ENCODE results near the gene TMEM35B. TPM values are rescaled to one million over a fixed set of nuclear protein-coding genes. Genes with fewer than 3 reads are reported as not detected.

Gene TMEM35B
- total RNA-seq, 1 experiment from 2014 or later, result 8.7 TPM

- TF ChIP-seq GTF2I (CRISPR knock-in tag; conservative IDR thresholded peaks at IDR 0.05) (no peak), CREB1 (CRISPR knock-in tag; IDR thresholded peaks at IDR 0.05) (no peak), ATF1 (CRISPR knock-in tag; IDR thresholded peaks at IDR 0.05) (no peak), ZNF671 (CRISPR knock-in tag; IDR thresholded peaks at IDR 0.05) (no peak)
- TF ChIP-seq, protein P1, sequence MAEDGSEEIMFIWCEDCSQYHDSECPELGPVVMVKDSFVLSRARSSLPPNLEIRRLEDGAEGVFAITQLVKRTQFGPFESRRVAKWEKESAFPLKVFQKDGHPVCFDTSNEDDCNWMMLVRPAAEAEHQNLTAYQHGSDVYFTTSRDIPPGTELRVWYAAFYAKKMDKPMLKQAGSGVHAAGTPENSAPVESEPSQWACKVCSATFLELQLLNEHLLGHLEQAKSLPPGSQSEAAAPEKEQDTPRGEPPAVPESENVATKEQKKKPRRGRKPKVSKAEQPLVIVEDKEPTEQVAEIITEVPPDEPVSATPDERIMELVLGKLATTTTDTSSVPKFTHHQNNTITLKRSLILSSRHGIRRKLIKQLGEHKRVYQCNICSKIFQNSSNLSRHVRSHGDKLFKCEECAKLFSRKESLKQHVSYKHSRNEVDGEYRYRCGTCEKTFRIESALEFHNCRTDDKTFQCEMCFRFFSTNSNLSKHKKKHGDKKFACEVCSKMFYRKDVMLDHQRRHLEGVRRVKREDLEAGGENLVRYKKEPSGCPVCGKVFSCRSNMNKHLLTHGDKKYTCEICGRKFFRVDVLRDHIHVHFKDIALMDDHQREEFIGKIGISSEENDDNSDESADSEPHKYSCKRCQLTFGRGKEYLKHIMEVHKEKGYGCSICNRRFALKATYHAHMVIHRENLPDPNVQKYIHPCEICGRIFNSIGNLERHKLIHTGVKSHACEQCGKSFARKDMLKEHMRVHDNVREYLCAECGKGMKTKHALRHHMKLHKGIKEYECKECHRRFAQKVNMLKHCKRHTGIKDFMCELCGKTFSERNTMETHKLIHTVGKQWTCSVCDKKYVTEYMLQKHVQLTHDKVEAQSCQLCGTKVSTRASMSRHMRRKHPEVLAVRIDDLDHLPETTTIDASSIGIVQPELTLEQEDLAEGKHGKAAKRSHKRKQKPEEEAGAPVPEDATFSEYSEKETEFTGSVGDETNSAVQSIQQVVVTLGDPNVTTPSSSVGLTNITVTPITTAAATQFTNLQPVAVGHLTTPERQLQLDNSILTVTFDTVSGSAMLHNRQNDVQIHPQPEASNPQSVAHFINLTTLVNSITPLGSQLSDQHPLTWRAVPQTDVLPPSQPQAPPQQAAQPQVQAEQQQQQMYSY (CRISPR knock-in tag; IDR thresholded peaks at IDR 0.05), result no peak
- TF ChIP-seq, protein P2, sequence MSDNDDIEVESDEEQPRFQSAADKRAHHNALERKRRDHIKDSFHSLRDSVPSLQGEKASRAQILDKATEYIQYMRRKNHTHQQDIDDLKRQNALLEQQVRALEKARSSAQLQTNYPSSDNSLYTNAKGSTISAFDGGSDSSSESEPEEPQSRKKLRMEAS (CRISPR knock-in tag; IDR thresholded peaks at IDR 0.05), result no peak
- TF ChIP-seq, protein P3, sequence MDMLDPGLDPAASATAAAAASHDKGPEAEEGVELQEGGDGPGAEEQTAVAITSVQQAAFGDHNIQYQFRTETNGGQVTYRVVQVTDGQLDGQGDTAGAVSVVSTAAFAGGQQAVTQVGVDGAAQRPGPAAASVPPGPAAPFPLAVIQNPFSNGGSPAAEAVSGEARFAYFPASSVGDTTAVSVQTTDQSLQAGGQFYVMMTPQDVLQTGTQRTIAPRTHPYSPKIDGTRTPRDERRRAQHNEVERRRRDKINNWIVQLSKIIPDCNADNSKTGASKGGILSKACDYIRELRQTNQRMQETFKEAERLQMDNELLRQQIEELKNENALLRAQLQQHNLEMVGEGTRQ (CRISPR knock-in tag; IDR thresholded peaks at IDR 0.05), result peak; percentile 55; the same call in 1 of the 2 replicates
- TF ChIP-seq, protein P4, sequence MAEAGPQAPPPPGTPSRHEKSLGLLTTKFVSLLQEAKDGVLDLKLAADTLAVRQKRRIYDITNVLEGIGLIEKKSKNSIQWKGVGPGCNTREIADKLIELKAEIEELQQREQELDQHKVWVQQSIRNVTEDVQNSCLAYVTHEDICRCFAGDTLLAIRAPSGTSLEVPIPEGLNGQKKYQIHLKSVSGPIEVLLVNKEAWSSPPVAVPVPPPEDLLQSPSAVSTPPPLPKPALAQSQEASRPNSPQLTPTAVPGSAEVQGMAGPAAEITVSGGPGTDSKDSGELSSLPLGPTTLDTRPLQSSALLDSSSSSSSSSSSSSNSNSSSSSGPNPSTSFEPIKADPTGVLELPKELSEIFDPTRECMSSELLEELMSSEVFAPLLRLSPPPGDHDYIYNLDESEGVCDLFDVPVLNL (CRISPR knock-in tag; IDR thresholded peaks at IDR 0.05; ENCODE audit: borderline replicate concordance, low read depth), result no peak
- peaks cover 10% of the 10 kb centered on the region for H3K9me3 Mint-ChIP-seq
- ATAC-seq, result peak; percentile 95
- H3K36me3 Mint-ChIP-seq, result peaks cover 4% of the 10 kb centered on the region
- peak overlapping the region; percentile 45 for H3K4me3 Mint-ChIP-seq
- CTCF ChIA-PET, result interaction anchor here (1.6 kb wide), 1 partner anchor 104 kb away, joined by 4 read pairs; no protein-coding TSS in a partner anchor
- POLR2A ChIA-PET, result interaction anchor here (1.0 to 1.2 kb wide), 2 partner anchors 14 to 41 kb away, joined by 4 to 5 read pairs; partner anchors contain the start of genes DLGAP3 and TMEM35B
- H3K27ac Mint-ChIP-seq, result peak overlapping the region; percentile 70
- peak; percentile 38 for DNase-seq (ENCODE audit: low spot score)
- peaks cover 3% of the 10 kb centered on the region; the same call in 1 of the 2 replicates for H3K27me3 Mint-ChIP-seq (ENCODE audit: low read depth)
- peaks cover 20% of the 10 kb centered on the region for H3K4me1 Mint-ChIP-seq
These were observed 14.3 kb downstream of the TMEM35B start for GRCh38 chr1:34970829-34971228.

GRCh38 chr1:34970220-34970735 lies 14.9 kb downstream of the TMEM35B start:
- ChIA-PET CTCF (interaction anchor here (0.8 to 1.6 kb wide), 3 partner anchors 14 to 104 kb away, joined by 3 to 5 read pairs (median 4); partner anchors contain the start of genes TMEM35B and ZMYM6), POLR2A (interaction anchor here (1.0 to 1.2 kb wide), 2 partner anchors 15 to 41 kb away, joined by 4 to 5 read pairs; partner anchors contain the start of genes DLGAP3 and TMEM35B)
- DNase-seq (ENCODE audit: low spot score), result no peak
- TF ChIP-seq ZNF671 (CRISPR knock-in tag; IDR thresholded peaks at IDR 0.05) (no peak), ZBTB21 (CRISPR knock-in tag; IDR thresholded peaks at IDR 0.05; ENCODE audit: borderline replicate concordance) (no peak), ETV6 (CRISPR knock-in tag; IDR thresholded peaks at IDR 0.05) (no peak), GABPB1 (CRISPR knock-in tag; IDR thresholded peaks at IDR 0.05) (no peak), RELA (CRISPR knock-in tag; IDR thresholded peaks at IDR 0.05; ENCODE audit: borderline replicate concordance) (no peak), ZNF532 (CRISPR knock-in tag; IDR thresholded peaks at IDR 0.05; ENCODE audit: borderline replicate concordance) (no peak)
- TF ChIP-seq, protein P1 (CRISPR knock-in tag; IDR thresholded peaks at IDR 0.05), result no peak
- TF ChIP-seq, protein P5, sequence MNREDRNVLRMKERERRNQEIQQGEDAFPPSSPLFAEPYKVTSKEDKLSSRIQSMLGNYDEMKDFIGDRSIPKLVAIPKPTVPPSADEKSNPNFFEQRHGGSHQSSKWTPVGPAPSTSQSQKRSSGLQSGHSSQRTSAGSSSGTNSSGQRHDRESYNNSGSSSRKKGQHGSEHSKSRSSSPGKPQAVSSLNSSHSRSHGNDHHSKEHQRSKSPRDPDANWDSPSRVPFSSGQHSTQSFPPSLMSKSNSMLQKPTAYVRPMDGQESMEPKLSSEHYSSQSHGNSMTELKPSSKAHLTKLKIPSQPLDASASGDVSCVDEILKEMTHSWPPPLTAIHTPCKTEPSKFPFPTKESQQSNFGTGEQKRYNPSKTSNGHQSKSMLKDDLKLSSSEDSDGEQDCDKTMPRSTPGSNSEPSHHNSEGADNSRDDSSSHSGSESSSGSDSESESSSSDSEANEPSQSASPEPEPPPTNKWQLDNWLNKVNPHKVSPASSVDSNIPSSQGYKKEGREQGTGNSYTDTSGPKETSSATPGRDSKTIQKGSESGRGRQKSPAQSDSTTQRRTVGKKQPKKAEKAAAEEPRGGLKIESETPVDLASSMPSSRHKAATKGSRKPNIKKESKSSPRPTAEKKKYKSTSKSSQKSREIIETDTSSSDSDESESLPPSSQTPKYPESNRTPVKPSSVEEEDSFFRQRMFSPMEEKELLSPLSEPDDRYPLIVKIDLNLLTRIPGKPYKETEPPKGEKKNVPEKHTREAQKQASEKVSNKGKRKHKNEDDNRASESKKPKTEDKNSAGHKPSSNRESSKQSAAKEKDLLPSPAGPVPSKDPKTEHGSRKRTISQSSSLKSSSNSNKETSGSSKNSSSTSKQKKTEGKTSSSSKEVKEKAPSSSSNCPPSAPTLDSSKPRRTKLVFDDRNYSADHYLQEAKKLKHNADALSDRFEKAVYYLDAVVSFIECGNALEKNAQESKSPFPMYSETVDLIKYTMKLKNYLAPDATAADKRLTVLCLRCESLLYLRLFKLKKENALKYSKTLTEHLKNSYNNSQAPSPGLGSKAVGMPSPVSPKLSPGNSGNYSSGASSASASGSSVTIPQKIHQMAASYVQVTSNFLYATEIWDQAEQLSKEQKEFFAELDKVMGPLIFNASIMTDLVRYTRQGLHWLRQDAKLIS (CRISPR knock-in tag; IDR thresholded peaks at IDR 0.05; ENCODE audit: borderline replicate concordance), result no peak
- peaks cover 10% of the 10 kb centered on the region for H3K9me3 Mint-ChIP-seq
- ATAC-seq, result no peak
- H3K4me3 Mint-ChIP-seq, result no peak overlapping the region
- H3K36me3 Mint-ChIP-seq, result peaks cover 4% of the 10 kb centered on the region
- peaks cover 14% of the 10 kb centered on the region for H3K4me1 Mint-ChIP-seq
- no peak overlapping the region for H3K27ac Mint-ChIP-seq
- peaks cover 3% of the 10 kb centered on the region; the same call in 1 of the 2 replicates for H3K27me3 Mint-ChIP-seq (ENCODE audit: low read depth)
